ENCODE results near the gene LIPC. TPM values are rescaled to one million over a fixed set of nuclear protein-coding genes. Genes with fewer than 3 reads are reported as not detected.

Gene LIPC
- total and polyA plus RNA-seq, 2 of the 4 experiments (the other 2 are of a cell fraction) = 0.07 TPM; not detected in 1

- POLR2A ChIA-PET (ENCODE audit: unreplicated experiment) = no interaction called here
- no peaks in the 10 kb centered on the region for H3K27me3 ChIP-seq (ENCODE audit: control insufficient read depth, insufficient read depth, low read length)
- no peak overlapping the region for H4K8ac ChIP-seq (ENCODE audit: low read depth in 2 of 2, low read length in 2 of 2)
- no peak overlapping the region for H2AFZ ChIP-seq (replicated peaks; ENCODE audit: low read length, poor library complexity)
- H4K20me1 ChIP-seq (ENCODE audit: insufficient read depth, low read length) = no peaks in the 10 kb centered on the region
- H3K4me3 ChIP-seq (ENCODE audit: insufficient read depth, low read depth, low read length) = no peak overlapping the region
- no peak overlapping the region for H3K9ac ChIP-seq (ENCODE audit: low read depth, low read length)
- 100% methylated on average over 1 of the region's 1 CpG; no CpG with 5 or more reads in 1 of the 2 experiments for WGBS, 2 experiments (ENCODE audit: extremely low coverage in 2 of 2, insufficient read length in 1 of 2)
- CTCF ChIA-PET = interaction anchor here (0.5 kb wide), 1 partner anchor 229 kb away, joined by 5 read pairs; no protein-coding TSS in a partner anchor
- H3K4me2 ChIP-seq (ENCODE audit: low read depth, low read length) = no peak overlapping the region
- no TSS peak for BruUV-seq (replicated peaks)
- no peak overlapping the region for H2BK20ac ChIP-seq (ENCODE audit: low read depth, low read length)
- intact Hi-C loops (cut with micrococcal nuclease) = no loop called here
- no peaks in the 10 kb centered on the region for H3K4me1 ChIP-seq (ENCODE audit: control insufficient read depth, insufficient read depth, low read length)
- no peak overlapping the region for H3K56ac ChIP-seq (ENCODE audit: extremely low read depth, insufficient read depth, low read length)
- H3K9me3 ChIP-seq (ENCODE audit: control insufficient read depth, insufficient read depth, low read length) = peaks cover 3% of the 10 kb centered on the region; the same call in 1 of the 2 replicates
- H3K18ac ChIP-seq (ENCODE audit: low read depth, low read length) = no peak overlapping the region
- no peaks in the 10 kb centered on the region for H3K79me1 ChIP-seq (ENCODE audit: low read depth in 1 of 2, low read length in 2 of 2)
- in situ Hi-C loops (cut with MboI; ENCODE audit: low sequenced_read_pairs) = no loop called here
- H4K5ac ChIP-seq (ENCODE audit: low read depth, low read length) = no peak overlapping the region
- no peak overlapping the region for H4K91ac ChIP-seq (ENCODE audit: insufficient read depth, low read depth, low read length)
- H3K14ac ChIP-seq (replicated peaks; ENCODE audit: low read depth, low read length) = no peak overlapping the region
- H2BK5ac ChIP-seq (ENCODE audit: low read depth, low read length, poor library complexity, severe bottlenecking) = no peak overlapping the region
- no peak overlapping the region for H3K27ac ChIP-seq (ENCODE audit: insufficient read depth, low read length)
- no peak overlapping the region for H2AK5ac ChIP-seq (ENCODE audit: low read depth, low read length)
- H3K23ac ChIP-seq (ENCODE audit: low read depth, low read length) = no peak overlapping the region
- no peak overlapping the region for H2BK120ac ChIP-seq (ENCODE audit: low read depth, low read length)
- no peaks in the 10 kb centered on the region for H3K9me1 ChIP-seq (ENCODE audit: insufficient read depth, low read length)
- H3K4ac ChIP-seq (ENCODE audit: low read depth, low read length) = no peak overlapping the region
- H2BK15ac ChIP-seq (ENCODE audit: low read depth, low read length) = no peak overlapping the region
- dilution Hi-C loops (cut with HindIII; ENCODE audit: low sequenced_read_pairs, unreplicated experiment) = no loop called here
- ATAC-seq (ENCODE audit: low read depth) = no peak
- H3K36me3 ChIP-seq (ENCODE audit: control insufficient read depth, insufficient read depth, low read length) = no peaks in the 10 kb centered on the region
- TF ChIP-seq SMC3 (IDR thresholded peaks at IDR 0.05; ENCODE audit: low read depth, low read length) (no peak), MXI1 (IDR thresholded peaks at IDR 0.05; ENCODE audit: borderline replicate concordance, low read depth, low read length) (no peak), RCOR1 (IDR thresholded peaks at IDR 0.05; ENCODE audit: insufficient replicate concordance, low read length) (no peak), BHLHE40 (IDR thresholded peaks at IDR 0.05; ENCODE audit: low read depth, low read length) (no peak)
- DNase-seq = no peak
- no peak overlapping the region for H2AK9ac ChIP-seq (replicated peaks; ENCODE audit: low read depth, low read length, poor library complexity)
These were observed 137.7 kb downstream of the LIPC start for GRCh38 chr15:58569455-58569854.

Measured in IMR-90 (cell line).